ENCODE results near the gene UBTF. TPM values are rescaled to one million over a fixed set of nuclear protein-coding genes. Genes with fewer than 3 reads are reported as not detected.

UBTF gene
- total and polyA plus RNA-seq, 2 donors (not counting 3 experiments of a cell fraction or from before 2014, with no cell fraction given): 14.7 to 84.7 TPM

- no peak overlapping the region for H3K4me2 ChIP-seq (ENCODE audit: insufficient read depth, low read length)
- H3K4me1 ChIP-seq (ENCODE audit: control insufficient read depth, extremely low read depth, insufficient read depth, low read length): no peaks in the 10 kb centered on the region
- no peak overlapping the region for H3K27ac ChIP-seq (ENCODE audit: insufficient read depth, low read depth, low read length)
- no TSS peak for BruUV-seq (replicated peaks)
- DNase-seq (ENCODE audit: low read depth, low spot score) (no peak), FAIRE-seq (no peak)
- H3K9me1 ChIP-seq (replicated peaks; ENCODE audit: control insufficient read depth, extremely low read depth, insufficient read depth, low read length): no peaks in the 10 kb centered on the region
- TF ChIP-seq EZH2 (IDR thresholded peaks at IDR 0.05; ENCODE audit: borderline replicate concordance, low read depth, low read length, severe bottlenecking) (no peak), JUN (IDR thresholded peaks at IDR 0.05; ENCODE audit: borderline replicate concordance, insufficient read depth, insufficient read length, low read depth) (no peak), MYC (IDR thresholded peaks at IDR 0.05; ENCODE audit: low read depth, low read length) (no peak), GATA2 (IDR thresholded peaks at IDR 0.05; ENCODE audit: insufficient read depth, insufficient read length, low read depth, low read length) (no peak), POLR2A (IDR thresholded peaks at IDR 0.05; ENCODE audit: low read depth, low read length) (no peak), MAX (IDR thresholded peaks at IDR 0.05; ENCODE audit: insufficient read depth, insufficient read length) (no peak), POLR2AphosphoS5 (IDR thresholded peaks at IDR 0.05; ENCODE audit: insufficient read depth, low read depth, low read length) (no peak), FOS (IDR thresholded peaks at IDR 0.05; ENCODE audit: borderline replicate concordance, insufficient read depth, low read length) (no peak), CTCF (IDR thresholded peaks at IDR 0.05; ENCODE audit: extremely low read depth in 1 of 2, insufficient read depth in 1 of 2, low read depth in 1 of 2, low read length in 2 of 2) (no peak)
- intact Hi-C loops (cut with micrococcal nuclease): no loop called here
- H3K36me3 ChIP-seq (ENCODE audit: control insufficient read depth in 2 of 2, extremely low read depth in 1 of 2, insufficient read depth in 2 of 2, low read length in 2 of 2): peaks cover 0 to 5% of the 10 kb centered on the region in 2 experiments
- H3K27me3 ChIP-seq (ENCODE audit: control insufficient read depth in 2 of 2, insufficient read depth in 2 of 2, low read length in 2 of 2): no peaks in the 10 kb centered on the region
- H3K9me3 ChIP-seq (replicated peaks; ENCODE audit: control insufficient read depth, insufficient read depth, low read length): no peaks in the 10 kb centered on the region
- H4K20me1 ChIP-seq (replicated peaks; ENCODE audit: control insufficient read depth, extremely low read depth, insufficient read depth, low read length): no peaks in the 10 kb centered on the region
- ChIA-PET POLR2A (no interaction called here), CTCF (interaction anchor here (1.0 to 1.7 kb wide), 3 partner anchors 14 to 159 kb away, joined by 3 to 6 read pairs (median 4); partner anchors contain the start of gene TMUB2)
- H3K4me3 ChIP-seq (replicated peaks in 1 of 3; ENCODE audit: insufficient read depth in 1 of 3, low read depth in 1 of 3, low read length in 3 of 3): no peak overlapping the region
- no peak overlapping the region for H3K9ac ChIP-seq (replicated peaks; ENCODE audit: extremely low read depth, insufficient read depth, low read length)
- no peaks in the 10 kb centered on the region for H3K79me2 ChIP-seq (ENCODE audit: control insufficient read depth, insufficient read depth, low read length)
- H2AFZ ChIP-seq (ENCODE audit: low read depth, low read length): no peak overlapping the region
- dilution Hi-C loops (cut with MboI; ENCODE audit: extremely low pct_ligation_motif_present, low sequenced_read_pairs): no loop called here
These were observed 47.5 kb downstream of the UBTF start for GRCh38 chr17:44171931-44172455.
